HG02623 (cell line): ENCODE measurements around the gene GAST.
"Not testable (repeated sequence)": the region's sequence is repeated elsewhere in the genome, so short reads cannot be mapped to it uniquely, and the experiment has no call there.

Experiments used
- ATAC-seq: cut with Tn5 transposase; IDR thresholded peaks from one replicate; pipeline ENCODE4 v1.9.1; 2021; ENCODE audit warnings: moderate library complexity; ENCODE audit not compliant: unreplicated experiment

The GAST gene, protein sequence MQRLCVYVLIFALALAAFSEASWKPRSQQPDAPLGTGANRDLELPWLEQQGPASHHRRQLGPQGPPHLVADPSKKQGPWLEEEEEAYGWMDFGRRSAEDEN

DNA sequence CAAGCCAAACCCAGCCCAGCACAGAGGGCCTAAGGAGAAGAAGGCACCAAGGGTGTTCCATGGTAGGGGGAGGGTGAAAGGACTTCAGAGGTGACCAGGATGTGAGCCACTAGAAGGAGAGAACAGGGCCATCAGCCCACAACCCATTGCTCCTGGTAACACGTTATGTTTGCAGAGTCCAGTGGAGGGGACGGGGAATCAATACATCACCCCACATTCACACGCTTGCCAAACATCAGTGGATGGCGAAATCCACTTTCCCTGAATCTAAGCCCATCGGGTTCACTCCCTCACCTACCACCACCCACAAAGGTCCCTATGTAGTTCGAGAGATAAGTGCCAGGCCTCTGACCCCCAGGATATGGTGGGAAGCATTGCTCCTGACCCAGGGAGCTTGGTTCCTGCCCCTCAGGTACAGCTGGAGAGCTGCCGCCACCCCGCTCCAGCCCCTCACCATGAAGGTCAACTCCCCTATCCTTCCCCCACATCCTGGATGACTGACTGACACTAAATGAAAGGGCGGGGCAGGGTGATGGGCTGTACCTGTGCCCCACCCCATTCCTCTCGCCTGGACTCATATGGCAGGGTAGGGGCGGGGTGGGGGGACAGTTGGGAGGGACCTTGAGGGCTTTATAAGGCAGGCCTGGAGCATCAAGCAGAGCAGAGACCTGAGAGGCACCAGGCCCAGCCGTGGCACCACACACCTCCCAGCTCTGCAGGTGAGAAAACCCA lies at the start of gene GAST:
GAST (plus strand) TSS at position 663 of the 732 bp plus-strand sequence. CDS start 3,106 bp downstream, outside the sequence.
- ATAC-seq: no peak

GRCh38 chr17:41663451-41664171 lies 48.5 kb upstream of the GAST start:
- ATAC-seq: no peak

- no peak for ATAC-seq
These were observed 48.0 kb upstream of the GAST start for GRCh38 chr17:41664172-41664457.

DNA sequence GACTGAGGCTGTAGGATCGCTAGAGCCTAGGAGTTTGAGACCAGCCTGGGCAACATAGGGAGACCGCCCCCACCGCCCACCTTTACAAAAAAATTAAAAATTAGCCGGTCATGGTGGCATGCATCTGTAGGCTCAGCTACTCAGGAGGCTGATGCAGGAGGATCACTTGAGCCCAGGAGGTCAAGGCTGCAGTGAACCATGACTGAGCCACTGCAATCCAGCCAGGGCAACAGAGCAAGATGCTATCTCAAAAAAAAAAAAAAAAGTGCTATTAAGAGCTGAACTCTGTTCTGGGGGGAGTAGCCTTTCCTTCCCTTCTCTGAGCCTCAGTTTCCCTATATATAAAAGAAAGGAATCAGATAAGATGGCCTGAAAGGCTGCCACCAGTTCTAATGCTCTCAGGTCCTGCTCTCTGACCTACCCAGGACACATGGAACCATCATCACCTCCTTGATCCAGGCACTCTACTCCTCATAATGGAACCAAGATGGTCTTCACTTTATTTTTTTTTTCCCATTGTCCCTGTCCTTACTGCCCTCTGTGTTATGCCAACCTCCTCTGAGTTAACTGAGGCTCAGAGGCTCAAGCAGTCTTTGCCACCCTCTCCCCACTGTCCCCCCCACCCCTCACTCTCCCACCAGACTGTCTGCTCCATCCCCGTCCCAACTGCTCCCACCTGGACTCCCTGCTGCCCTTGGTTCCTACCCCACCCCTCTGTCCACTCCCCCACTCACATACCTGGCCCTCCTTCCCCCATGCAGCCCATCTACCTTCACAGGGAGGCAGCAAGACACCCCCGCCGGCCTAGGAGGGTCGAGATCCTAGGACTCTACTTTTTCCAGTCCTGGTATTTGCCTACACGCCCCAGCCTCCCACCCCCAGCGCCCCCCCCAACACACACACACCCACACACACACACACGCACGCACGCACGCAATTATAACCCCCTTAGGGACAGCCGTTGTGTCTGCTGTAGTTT lies 47.3 kb upstream of the GAST start:
- ATAC-seq: no peak

GRCh38 chr17:41665566-41666236 lies 46.4 kb upstream of the GAST start:
- peak; percentile 58 for ATAC-seq

GRCh38 chr17:41666237-41666641 lies 45.9 kb upstream of the GAST start:
- ATAC-seq: peak; percentile 21

DNA sequence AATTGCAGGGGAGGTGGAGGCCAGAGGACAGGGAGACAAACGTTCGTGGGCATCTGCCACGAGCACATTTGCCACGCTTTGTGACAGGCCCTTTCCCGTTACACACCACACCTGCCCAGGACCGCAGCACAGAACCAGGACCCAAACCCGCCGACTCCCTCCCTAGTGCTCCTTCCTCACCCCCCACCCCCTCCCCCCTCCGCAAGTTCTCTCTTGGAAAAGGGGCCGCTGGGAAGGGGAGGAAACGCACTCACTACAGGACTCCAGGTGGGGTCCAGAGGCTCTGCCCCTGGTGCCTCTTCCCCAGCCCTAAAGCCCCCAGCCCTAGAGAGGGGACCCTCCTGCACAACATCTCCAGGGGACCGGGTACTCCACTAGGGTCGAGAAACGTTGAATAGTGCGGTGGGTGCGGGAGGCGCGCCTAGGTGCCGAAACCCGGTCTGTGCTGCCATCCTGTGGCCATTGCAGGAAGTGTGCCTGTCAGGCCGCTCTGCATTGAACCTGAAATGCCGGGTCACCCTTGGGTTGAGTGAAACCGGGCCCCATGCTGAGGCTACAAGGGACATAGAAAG lies 45.3 kb upstream of the GAST start:
- peak; percentile 44 for ATAC-seq

- ATAC-seq: no peak
These were observed 44.7 kb upstream of the GAST start for GRCh38 chr17:41667280-41668041.

DNA sequence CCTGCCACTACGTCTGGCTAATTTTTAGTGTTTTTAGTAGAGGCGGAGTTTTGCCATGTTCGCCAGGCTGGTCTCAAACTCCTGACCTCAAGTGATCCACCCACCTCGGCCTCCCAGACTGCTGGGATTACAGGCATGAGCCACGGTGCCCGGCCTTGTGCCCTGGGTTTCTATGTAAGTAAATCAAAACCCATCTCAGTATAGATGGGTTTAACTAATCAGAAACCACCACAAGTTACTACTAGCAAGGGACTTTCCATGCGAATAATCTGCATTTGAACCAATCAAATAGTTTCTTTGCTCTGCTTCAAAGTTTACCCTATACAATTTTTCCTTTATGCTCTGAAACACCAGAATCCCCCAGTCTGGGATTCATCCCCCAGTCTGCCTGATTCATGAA lies 40.0 kb upstream of the GAST start:
- no peak for ATAC-seq

GRCh38 chr17:41675157-41676057 lies 36.7 kb upstream of the GAST start:
- not testable (repeated sequence) for ATAC-seq

GRCh38 chr17:41676058-41676419 lies 36.1 kb upstream of the GAST start:
- ATAC-seq: no peak

GRCh38 chr17:41678411-41678906 lies 33.7 kb upstream of the GAST start:
- no peak for ATAC-seq

DNA sequence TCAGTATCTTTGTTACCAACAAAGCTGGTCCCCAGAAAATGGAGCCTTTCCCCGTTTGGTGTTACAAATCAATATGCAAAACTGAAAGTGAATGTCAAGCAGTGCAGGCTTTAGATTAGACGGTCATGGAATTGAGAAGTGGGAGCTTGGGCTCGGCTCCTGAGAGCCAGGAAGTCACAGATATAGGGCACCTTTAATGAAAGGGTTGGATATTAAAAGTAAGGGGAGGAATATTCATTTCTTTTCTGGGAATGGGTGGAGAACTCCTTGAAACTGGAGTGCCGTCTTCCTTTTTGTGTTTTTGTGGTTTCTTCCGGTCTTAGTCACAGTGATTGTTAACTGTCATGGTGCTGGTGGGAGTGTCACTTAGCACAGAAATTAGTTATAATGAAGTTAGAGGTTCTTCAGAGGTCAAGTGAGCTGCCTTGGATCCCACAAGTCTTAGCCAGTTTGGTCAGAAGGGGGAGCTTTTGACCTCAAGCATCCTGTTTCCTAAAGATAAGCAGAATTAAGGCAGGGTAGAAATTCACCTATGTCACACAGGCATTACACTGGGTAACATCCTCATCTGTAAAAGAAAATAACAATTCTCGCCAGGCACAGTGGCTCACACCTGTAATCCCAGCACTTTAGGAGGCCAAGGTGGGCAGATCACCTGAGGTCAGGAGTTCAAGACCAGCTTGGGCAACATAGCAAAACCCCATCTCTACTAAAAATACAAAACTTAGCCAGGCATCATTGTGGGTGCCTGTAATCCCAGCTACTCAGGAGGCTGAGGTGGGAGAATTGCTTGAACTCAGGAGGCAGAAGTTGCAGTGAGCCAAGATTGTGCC lies 33.0 kb upstream of the GAST start:
- peak; percentile 69 for ATAC-seq

DNA sequence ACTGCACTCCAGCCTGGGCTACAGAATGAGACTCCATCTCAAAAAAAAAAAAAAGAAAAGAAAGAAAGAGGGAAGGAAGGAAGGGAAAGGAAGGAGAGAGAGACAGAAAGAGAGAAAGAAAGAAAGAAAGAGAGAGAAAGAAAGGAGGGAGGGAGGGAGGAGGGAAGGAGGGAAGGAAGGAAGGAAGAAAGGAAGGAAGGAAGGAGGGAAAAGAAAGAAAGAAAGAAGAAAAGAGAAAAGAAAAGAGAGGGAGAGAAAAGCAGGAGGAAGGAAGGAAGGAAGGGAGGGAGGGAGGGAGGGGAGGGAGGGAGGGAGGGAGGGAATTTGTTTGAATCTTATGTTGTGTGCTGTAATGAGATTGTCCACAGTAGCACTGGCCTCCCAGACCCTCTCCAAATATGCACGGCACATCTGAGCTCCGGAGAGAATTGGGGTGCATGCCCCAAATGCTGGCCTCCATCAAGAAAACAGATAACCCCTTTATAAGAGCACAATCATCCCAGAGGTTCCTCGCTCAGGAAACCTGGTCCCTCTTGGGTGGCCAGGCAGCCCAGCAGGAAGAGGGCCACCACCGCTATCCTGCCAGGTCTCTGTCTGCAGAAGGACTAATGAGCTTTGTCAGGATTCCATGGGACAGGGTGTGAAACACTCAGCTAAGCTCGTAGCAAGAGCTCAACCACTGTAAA lies 32.2 kb upstream of the GAST start:
- no peak for ATAC-seq

- ATAC-seq: no peak
These were observed 31.6 kb upstream of the GAST start for GRCh38 chr17:41680426-41681040.

GRCh38 chr17:41681776-41682175 lies 30.4 kb upstream of the GAST start:
- no peak for ATAC-seq

DNA sequence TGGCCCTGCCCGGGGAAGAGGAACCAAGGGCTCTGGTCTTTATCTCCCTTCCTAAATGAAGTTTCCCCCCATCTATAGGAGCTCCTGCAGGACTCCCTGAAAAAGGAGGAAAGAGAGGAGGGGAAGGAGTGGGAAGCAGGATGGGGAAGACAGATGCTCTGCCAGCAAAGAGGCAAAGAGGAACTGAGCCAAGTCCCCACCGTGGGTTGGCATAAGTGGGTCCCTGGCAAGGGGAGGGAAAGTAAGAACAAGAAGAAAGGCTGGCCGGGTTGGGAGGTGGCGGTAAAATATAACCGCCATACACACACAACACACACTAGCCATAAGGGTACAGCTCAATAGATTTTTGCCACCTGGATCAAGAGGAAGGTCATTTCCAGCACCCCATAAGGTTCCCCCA lies 29.5 kb upstream of the GAST start:
- ATAC-seq: no peak
